HEK293 (cell line): ENCODE results near the gene CASD1.

Source experiments
- TCF7L2 ChIP-seq: IDR thresholded peaks from 2 replicates; pipeline ENCODE4 v1.6.1; 2011; ENCODE audit warnings: low read depth, mild to moderate bottlenecking, inconsistent platforms, low read length, moderate library complexity, borderline replicate concordance
- YY1 ChIP-seq: fragments of 450-650 bp; formaldehyde crosslinking; IDR thresholded peaks from 2 replicates; pipeline ENCODE4 v1.5.1; 2018; ENCODE audit warnings: missing biosample characterization, missing genetic modification characterization
- ZNF274 ChIP-seq, 2 experiments: fragments of 200-500 bp in 1 of 2; fragments of 450-650 bp in 1 of 2; sonication (Bioruptor generic) in 1 of 2; formaldehyde crosslinking in 1 of 2; IDR thresholded peaks; 2 replicates each; pipeline versions ENCODE4 v1.5.1 to v1.6.1; 2014 to 2016; ENCODE audit warnings: borderline replicate concordance in 1 of 2, inconsistent platforms in 1 of 2, low read length in 1 of 2, missing biosample characterization in 1 of 2, missing genetic modification characterization in 1 of 2
- ZNF768 ChIP-seq: fragments of 450-650 bp; formaldehyde crosslinking; IDR thresholded peaks from 2 replicates; pipeline ENCODE4 v1.5.1; 2018; ENCODE audit warnings: missing biosample characterization, mild to moderate bottlenecking, missing genetic modification characterization
- TF ChIP-seq, protein P1 (sequence below): fragments of 450-650 bp; formaldehyde crosslinking; IDR thresholded peaks from 2 replicates; pipeline ENCODE4 v1.5.1; 2016; ENCODE audit warnings: missing biosample characterization, missing genetic modification characterization
- TF ChIP-seq, protein P2 (sequence below): fragments of 450-650 bp; formaldehyde crosslinking; IDR thresholded peaks from 2 replicates; pipeline ENCODE4 v1.5.1; 2016; ENCODE audit warnings: missing biosample characterization, missing genetic modification characterization
- TF ChIP-seq, protein P3 (sequence below): fragments of 450-650 bp; formaldehyde crosslinking; IDR thresholded peaks from 2 replicates; pipeline ENCODE4 v1.5.1; 2016; ENCODE audit warnings: missing biosample characterization, missing genetic modification characterization
- TF ChIP-seq, protein P4 (sequence below): fragments of 450-650 bp; IDR thresholded peaks from 2 replicates; pipeline ENCODE4 v1.5.1; 2018; ENCODE audit warnings: missing biosample characterization, mild to moderate bottlenecking, missing genetic modification characterization
- TF ChIP-seq, protein P5 (sequence below): fragments of 450-650 bp; formaldehyde crosslinking; IDR thresholded peaks from 2 replicates; pipeline ENCODE4 v1.5.1; 2017; ENCODE audit warnings: missing biosample characterization, missing genetic modification characterization
- TF ChIP-seq, protein P6 (sequence below): fragments of 450-650 bp; formaldehyde crosslinking; IDR thresholded peaks from 2 replicates; pipeline ENCODE4 v1.5.1; 2016; ENCODE audit warnings: missing biosample characterization, missing genetic modification characterization, low read depth

DNA sequence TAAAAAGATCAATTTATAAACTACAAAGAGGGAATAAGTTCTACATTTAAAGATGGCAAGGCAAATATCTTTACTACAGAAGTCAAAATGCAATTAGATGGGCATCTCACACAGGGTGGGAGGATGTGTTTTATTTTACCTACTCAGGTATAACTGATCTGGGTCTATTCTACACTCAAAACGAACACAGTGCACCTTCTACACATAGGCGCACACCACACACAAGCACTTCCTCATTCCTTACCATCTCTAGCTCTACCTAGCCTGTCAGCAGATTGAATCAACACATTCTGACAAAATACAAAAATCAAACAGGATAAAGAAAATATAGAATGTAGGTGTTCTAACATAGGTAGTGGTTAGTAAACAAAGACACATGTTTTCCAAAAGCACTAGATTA lies 81.6 kb downstream of the CASD1 start:
- TF ChIP-seq, protein P1, sequence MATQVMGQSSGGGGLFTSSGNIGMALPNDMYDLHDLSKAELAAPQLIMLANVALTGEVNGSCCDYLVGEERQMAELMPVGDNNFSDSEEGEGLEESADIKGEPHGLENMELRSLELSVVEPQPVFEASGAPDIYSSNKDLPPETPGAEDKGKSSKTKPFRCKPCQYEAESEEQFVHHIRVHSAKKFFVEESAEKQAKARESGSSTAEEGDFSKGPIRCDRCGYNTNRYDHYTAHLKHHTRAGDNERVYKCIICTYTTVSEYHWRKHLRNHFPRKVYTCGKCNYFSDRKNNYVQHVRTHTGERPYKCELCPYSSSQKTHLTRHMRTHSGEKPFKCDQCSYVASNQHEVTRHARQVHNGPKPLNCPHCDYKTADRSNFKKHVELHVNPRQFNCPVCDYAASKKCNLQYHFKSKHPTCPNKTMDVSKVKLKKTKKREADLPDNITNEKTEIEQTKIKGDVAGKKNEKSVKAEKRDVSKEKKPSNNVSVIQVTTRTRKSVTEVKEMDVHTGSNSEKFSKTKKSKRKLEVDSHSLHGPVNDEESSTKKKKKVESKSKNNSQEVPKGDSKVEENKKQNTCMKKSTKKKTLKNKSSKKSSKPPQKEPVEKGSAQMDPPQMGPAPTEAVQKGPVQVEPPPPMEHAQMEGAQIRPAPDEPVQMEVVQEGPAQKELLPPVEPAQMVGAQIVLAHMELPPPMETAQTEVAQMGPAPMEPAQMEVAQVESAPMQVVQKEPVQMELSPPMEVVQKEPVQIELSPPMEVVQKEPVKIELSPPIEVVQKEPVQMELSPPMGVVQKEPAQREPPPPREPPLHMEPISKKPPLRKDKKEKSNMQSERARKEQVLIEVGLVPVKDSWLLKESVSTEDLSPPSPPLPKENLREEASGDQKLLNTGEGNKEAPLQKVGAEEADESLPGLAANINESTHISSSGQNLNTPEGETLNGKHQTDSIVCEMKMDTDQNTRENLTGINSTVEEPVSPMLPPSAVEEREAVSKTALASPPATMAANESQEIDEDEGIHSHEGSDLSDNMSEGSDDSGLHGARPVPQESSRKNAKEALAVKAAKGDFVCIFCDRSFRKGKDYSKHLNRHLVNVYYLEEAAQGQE (tag by site-specific recombination), result no peak
- TF ChIP-seq, protein P2, sequence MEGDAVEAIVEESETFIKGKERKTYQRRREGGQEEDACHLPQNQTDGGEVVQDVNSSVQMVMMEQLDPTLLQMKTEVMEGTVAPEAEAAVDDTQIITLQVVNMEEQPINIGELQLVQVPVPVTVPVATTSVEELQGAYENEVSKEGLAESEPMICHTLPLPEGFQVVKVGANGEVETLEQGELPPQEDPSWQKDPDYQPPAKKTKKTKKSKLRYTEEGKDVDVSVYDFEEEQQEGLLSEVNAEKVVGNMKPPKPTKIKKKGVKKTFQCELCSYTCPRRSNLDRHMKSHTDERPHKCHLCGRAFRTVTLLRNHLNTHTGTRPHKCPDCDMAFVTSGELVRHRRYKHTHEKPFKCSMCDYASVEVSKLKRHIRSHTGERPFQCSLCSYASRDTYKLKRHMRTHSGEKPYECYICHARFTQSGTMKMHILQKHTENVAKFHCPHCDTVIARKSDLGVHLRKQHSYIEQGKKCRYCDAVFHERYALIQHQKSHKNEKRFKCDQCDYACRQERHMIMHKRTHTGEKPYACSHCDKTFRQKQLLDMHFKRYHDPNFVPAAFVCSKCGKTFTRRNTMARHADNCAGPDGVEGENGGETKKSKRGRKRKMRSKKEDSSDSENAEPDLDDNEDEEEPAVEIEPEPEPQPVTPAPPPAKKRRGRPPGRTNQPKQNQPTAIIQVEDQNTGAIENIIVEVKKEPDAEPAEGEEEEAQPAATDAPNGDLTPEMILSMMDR (tag by site-specific recombination), result no peak
- no peak for TF ChIP-seq ZNF274 (IDR thresholded peaks at IDR 0.05; ENCODE audit: low read length)
- no peak for TF ChIP-seq ZNF274 (tag by site-specific recombination; IDR thresholded peaks at IDR 0.05; ENCODE audit: borderline replicate concordance)
- no peak for TF ChIP-seq YY1
- no peak for TF ChIP-seq TCF7L2
- TF ChIP-seq, protein P3, sequence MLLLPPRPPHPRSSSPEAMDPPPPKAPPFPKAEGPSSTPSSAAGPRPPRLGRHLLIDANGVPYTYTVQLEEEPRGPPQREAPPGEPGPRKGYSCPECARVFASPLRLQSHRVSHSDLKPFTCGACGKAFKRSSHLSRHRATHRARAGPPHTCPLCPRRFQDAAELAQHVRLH, result no peak
- no peak for TF ChIP-seq ZNF768 (tag by site-specific recombination)
- TF ChIP-seq, protein P4, sequence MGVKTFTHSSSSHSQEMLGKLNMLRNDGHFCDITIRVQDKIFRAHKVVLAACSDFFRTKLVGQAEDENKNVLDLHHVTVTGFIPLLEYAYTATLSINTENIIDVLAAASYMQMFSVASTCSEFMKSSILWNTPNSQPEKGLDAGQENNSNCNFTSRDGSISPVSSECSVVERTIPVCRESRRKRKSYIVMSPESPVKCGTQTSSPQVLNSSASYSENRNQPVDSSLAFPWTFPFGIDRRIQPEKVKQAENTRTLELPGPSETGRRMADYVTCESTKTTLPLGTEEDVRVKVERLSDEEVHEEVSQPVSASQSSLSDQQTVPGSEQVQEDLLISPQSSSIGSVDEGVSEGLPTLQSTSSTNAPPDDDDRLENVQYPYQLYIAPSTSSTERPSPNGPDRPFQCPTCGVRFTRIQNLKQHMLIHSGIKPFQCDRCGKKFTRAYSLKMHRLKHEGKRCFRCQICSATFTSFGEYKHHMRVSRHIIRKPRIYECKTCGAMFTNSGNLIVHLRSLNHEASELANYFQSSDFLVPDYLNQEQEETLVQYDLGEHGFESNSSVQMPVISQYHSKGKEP (tag by site-specific recombination), result no peak
- TF ChIP-seq, protein P5, sequence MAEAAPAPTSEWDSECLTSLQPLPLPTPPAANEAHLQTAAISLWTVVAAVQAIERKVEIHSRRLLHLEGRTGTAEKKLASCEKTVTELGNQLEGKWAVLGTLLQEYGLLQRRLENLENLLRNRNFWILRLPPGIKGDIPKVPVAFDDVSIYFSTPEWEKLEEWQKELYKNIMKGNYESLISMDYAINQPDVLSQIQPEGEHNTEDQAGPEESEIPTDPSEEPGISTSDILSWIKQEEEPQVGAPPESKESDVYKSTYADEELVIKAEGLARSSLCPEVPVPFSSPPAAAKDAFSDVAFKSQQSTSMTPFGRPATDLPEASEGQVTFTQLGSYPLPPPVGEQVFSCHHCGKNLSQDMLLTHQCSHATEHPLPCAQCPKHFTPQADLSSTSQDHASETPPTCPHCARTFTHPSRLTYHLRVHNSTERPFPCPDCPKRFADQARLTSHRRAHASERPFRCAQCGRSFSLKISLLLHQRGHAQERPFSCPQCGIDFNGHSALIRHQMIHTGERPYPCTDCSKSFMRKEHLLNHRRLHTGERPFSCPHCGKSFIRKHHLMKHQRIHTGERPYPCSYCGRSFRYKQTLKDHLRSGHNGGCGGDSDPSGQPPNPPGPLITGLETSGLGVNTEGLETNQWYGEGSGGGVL, result no peak
- TF ChIP-seq, protein P6, sequence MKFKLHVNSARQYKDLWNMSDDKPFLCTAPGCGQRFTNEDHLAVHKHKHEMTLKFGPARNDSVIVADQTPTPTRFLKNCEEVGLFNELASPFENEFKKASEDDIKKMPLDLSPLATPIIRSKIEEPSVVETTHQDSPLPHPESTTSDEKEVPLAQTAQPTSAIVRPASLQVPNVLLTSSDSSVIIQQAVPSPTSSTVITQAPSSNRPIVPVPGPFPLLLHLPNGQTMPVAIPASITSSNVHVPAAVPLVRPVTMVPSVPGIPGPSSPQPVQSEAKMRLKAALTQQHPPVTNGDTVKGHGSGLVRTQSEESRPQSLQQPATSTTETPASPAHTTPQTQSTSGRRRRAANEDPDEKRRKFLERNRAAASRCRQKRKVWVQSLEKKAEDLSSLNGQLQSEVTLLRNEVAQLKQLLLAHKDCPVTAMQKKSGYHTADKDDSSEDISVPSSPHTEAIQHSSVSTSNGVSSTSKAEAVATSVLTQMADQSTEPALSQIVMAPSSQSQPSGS, result no peak
